GM18951 (cell line): ENCODE measurements around the gene PDCD11.
"Not testable (repeated sequence)": the region's sequence is repeated elsewhere in the genome, so short reads cannot be mapped to it uniquely, and the experiment has no call there.

Source experiments
- POLR2A ChIP-seq: IDR thresholded peaks from 4 replicates; pipeline ENCODE4 v1.6.1; 2011; ENCODE audit warnings: mild to moderate bottlenecking; ENCODE audit not compliant: insufficient read length, insufficient read depth; ENCODE audit errors: extremely low read depth
- in situ Hi-C: fragments of 300-500 bp; cut with MboI; formaldehyde crosslinking; loops from one replicate; pipeline ENCODE4 v1.12.0; 2022; ENCODE audit warnings: low sequenced_read_pairs, mixed read lengths, inconsistent platforms; ENCODE audit not compliant: unreplicated experiment

Gene PDCD11

DNA sequence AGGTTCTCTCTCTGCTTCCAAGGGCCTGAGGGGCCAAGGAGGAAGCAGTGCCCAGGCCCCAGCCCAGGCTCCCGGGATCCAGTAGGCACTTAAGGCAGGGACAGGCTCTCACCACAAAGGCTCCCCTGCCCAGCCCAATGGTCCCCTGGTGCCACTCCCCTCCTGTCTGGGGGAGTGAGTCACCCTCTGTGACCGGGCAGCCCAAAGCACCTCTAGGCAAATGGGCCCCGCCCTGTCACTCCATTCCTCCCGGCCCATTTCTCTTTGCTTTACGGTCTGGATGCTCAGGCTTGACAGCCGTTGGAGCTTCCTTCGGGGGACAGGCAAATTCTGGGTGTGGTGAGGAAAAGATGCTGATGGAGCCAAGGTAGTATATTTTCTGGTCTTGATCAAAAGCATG, 82.7 kb downstream of the PDCD11 start, which contains the start of gene CALHM3:
TSS of gene CALHM3 (minus strand) at position 106 of the 400 bp plus-strand sequence. CDS start 208 bp downstream, outside the sequence.
- TF ChIP-seq POLR2A = no peak
- in situ Hi-C loops = no loop called here

DNA sequence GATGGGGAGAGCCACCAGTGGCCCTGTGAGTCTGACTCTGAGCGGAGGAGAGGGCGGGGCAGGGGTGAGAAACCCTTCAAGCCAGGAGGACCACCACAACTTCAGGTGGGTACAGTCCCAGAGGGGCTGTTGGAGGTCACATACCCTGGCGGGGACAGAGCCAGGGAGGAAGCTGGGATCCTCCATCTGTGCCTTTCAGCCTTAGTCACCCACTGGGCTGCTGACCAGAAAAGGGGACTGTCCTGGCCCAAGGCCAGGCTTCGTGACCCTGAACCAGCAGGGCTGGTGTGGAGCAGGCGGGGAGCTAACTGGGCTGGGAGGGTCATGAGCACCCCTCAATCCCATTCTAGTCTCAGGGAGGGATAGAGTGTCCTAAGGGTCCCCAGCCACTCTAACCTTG, 84.1 kb downstream of the PDCD11 start:
- no peak for TF ChIP-seq POLR2A
- in situ Hi-C loops = loop anchor here (5.0 kb wide), 1 partner anchor 63 kb away; no protein-coding TSS in a partner anchor

GRCh38 chr10:103481974-103482531, 85.6 kb downstream of the PDCD11 start:
- in situ Hi-C loops = loop anchor here (5.0 kb wide), 1 partner anchor 65 kb away; no protein-coding TSS in a partner anchor
- no peak for TF ChIP-seq POLR2A

DNA sequence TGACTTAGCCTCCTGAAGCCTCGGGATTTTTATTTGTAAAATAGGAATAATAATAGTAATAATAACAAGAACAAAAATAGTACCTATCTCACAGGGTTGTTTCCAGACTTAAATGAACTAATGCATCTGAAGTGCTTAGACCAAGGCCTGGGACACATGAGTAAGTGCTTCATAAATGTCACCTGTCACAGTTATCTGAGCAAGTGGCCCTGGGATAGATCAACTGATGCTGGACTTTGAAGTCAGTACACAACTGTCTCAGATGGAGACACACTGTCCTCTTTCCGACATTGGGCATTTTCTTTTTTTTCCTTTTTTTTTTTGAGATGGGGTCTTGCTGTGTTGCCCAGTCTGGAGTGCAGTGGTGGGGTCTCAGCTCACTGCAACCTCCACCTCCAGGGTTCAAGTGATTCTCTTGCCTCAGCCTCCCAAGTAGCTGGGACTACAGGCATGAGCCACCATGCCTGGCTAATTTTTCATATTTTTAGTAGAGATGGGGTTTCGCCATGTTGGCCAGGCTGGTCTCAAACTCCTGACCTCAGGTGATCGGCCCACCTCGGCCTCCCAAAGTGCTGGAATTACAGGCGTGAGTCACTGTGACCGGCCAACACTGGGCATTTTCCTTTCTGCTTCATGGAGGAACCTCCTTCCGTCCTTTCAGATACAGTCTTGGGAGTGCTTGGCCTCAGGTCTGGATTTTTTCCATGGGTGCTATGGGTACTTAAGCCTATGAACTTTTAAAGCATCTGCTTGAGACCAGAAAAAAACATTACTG, 90.4 kb downstream of the PDCD11 start:
- in situ Hi-C loops = not testable (repeated sequence)

DNA sequence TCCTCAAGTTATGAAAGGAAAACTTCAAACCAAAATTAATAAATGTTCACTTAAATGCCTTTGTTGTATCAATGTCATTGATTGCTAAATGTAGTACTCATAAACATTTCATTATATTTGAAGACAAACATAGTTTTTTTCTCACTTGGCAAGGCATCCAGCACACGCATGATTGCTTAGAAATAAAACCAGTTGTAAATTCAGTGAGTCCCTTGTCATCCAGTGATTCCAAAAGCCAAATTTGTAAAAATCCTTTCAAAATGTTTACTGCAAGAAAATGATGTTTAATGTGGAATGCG, 90.9 kb downstream of the PDCD11 start:
- in situ Hi-C loops = no loop called here
- no peak for TF ChIP-seq POLR2A

DNA sequence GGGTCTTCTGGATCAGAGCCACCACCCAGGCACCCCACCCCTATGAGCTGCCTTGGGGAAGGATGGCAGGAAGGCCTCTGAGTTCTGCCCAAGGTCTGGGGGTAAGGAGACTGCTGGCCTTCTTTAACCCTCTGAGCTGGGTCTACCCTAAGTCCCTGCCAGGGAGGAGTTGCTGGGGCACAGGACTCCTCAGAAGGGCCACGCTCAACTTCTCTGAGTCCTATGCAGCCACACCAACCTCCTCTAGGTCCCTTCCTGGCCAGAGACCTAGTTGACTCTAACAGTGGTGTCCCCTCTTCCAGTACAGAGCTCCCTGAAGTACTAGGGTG, 94.5 kb downstream of the PDCD11 start:
- no peak for TF ChIP-seq POLR2A
- in situ Hi-C loops = no loop called here

GRCh38 chr10:103491729-103492364, 95.4 kb downstream of the PDCD11 start:
- in situ Hi-C loops = no loop called here
- no peak for TF ChIP-seq POLR2A

- in situ Hi-C loops = no loop called here
- TF ChIP-seq POLR2A = no peak
Measured at GRCh38 chr10:103492655-103493261, 96.3 kb downstream of the PDCD11 start.

GRCh38 chr10:103493362-103493915, 97.0 kb downstream of the PDCD11 start, which contains the start of gene NEURL1:
Gene NEURL1, plus strand, starts transcription at chr10:103493705. Its CDS starts 683 bp downstream, at chr10:103494388.
- no peak for TF ChIP-seq POLR2A
- in situ Hi-C loops = no loop called here

DNA sequence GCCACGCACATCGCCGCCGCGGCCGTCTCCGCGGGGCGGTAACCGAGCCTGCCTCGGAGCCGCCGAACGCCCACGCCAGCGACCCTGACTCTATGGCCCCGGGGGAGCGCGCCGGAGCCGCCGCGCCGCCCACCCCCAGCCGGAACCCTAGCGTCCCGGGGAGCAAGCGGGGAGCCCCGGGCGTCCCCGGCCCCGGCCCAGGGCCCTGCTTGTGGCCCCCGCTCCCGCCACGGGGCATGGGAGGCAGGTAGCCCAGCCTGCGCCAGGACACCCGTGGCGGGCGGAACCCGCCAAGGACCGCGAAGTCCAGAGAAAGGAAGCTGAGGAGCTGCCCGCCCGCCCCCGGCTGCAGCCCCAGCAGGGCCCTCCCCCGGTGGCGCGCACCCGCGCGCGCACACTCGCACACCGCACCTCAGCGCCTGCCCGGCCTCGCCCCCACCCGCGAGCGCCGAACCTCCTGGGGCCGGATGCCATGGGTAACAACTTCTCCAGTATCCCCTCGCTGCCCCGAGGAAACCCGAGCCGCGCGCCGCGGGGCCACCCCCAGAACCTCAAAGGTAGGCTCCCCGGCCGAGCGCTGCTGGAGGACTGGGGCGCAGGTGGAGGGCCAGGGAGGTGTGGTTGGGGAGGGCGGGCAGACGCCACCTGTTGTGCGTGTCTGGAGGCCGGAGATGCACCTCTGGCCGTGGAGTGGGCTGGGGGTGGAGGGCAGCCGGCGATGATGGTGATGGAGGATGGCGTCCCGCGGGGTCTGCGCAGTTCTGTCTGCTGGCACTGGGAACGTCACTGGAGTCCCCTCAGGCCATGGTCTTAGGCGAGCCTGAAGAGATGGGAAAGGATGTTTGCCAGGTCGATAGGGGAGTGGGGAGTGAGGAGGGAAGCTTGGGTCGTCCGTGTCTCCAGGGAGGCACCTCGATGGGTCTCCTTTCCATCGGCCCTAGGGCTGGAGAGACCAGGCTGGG, 97.8 kb downstream of the PDCD11 start:
- in situ Hi-C loops = no loop called here
- no peak for TF ChIP-seq POLR2A

DNA sequence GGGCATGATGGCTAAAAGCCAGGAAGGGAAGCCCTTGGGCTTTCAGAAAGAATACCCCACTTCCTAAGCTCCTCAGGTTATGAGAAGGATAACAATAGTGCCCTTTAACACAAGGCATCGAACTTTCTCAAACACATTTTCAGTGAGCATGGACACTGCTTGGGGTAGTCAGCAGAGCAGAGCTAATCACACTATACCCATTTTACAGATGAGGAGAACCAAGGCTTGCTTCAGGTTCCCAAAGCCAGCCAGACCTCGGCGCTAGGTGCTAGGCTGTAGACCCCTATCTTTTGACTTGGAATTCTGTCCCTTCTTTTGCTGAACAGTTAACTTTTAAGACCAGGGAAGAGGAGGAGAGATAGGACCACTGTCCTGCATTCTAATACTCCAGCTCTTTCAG, 98.9 kb downstream of the PDCD11 start:
- in situ Hi-C loops = no loop called here
- TF ChIP-seq POLR2A = no peak
